ENCODE results near the gene ADD1.

Gene ADD1

GRCh38 chr4:2823301-2823670 lies 20.4 kb upstream of the ADD1 start:
- TF ChIP-seq CTCF (IDR thresholded peaks at IDR 0.05; ENCODE audit: control extremely low read depth, extremely low read depth, low read depth, missing control alignments), result no peak
- POLR2A ChIA-PET, result no interaction called here
- CTCF ChIA-PET, result interaction anchor here (1.4 kb wide), 1 partner anchor 9 kb away, joined by 3 read pairs; no protein-coding TSS in a partner anchor
- no peak for DNase-seq (ENCODE audit: extremely low spot score)

GRCh38 chr4:2823671-2824328 lies 19.8 kb upstream of the ADD1 start:
- no peak for TF ChIP-seq CTCF (IDR thresholded peaks at IDR 0.05; ENCODE audit: control extremely low read depth, extremely low read depth, low read depth, missing control alignments)
- ChIA-PET POLR2A (no interaction called here), CTCF (interaction anchor here (1.4 kb wide), 1 partner anchor 9 kb away, joined by 3 read pairs; no protein-coding TSS in a partner anchor)
- DNase-seq (ENCODE audit: extremely low spot score), result no peak

- ChIA-PET POLR2A (no interaction called here), CTCF (interaction anchor here (1.4 kb wide), 1 partner anchor 8 kb away, joined by 3 read pairs; no protein-coding TSS in a partner anchor)
- no peak for DNase-seq (ENCODE audit: extremely low spot score)
- TF ChIP-seq CTCF (IDR thresholded peaks at IDR 0.05; ENCODE audit: control extremely low read depth, extremely low read depth, low read depth, missing control alignments), result no peak
Measured at GRCh38 chr4:2824329-2824835, 19.3 kb upstream of the ADD1 start.

- ChIA-PET POLR2A (no interaction called here), CTCF (no interaction called here)
- TF ChIP-seq CTCF (IDR thresholded peaks at IDR 0.05; ENCODE audit: control extremely low read depth, extremely low read depth, low read depth, missing control alignments), result no peak
- no peak for DNase-seq (ENCODE audit: extremely low spot score)
Measured at GRCh38 chr4:2824836-2825381, 18.7 kb upstream of the ADD1 start.

- CTCF ChIA-PET, result no interaction called here
- POLR2A ChIA-PET, result no interaction called here
- TF ChIP-seq CTCF (IDR thresholded peaks at IDR 0.05; ENCODE audit: control extremely low read depth, extremely low read depth, low read depth, missing control alignments), result no peak
- no peak for DNase-seq (ENCODE audit: extremely low spot score)
Measured at GRCh38 chr4:2825740-2826139, 17.9 kb upstream of the ADD1 start.

- TF ChIP-seq CTCF (IDR thresholded peaks at IDR 0.05; ENCODE audit: control extremely low read depth, extremely low read depth, low read depth, missing control alignments), result no peak
- no peak for DNase-seq (ENCODE audit: extremely low spot score)
- POLR2A ChIA-PET, result no interaction called here
- CTCF ChIA-PET, result no interaction called here
Measured at GRCh38 chr4:2827071-2827873, 16.4 kb upstream of the ADD1 start.

Measured in GM10248 (cell line).